Karpas-422 (cell line): ENCODE measurements around the gene SLC22A6. TPM values are rescaled to one million over a fixed set of nuclear protein-coding genes. Genes with fewer than 3 reads are reported as not detected.

ENCODE experiments used
- DNase-seq: peaks from one replicate; pipeline ENCODE4 v3.0.0-alpha.2; 2015
- H2AFZ ChIP-seq: fragments of 200-600 bp; sonication (generic); 2 replicates; pipeline ENCODE4 v1.6.1; 2014; ENCODE audit warnings: antibody characterized with exemption, low read length, mixed read lengths
- H3K27ac ChIP-seq: fragments of 200-600 bp; sonication (generic); 2 replicates; pipeline ENCODE4 v1.5.1; 2014; ENCODE audit warnings: mild to moderate bottlenecking, low read length, moderate library complexity
- H3K27me3 ChIP-seq: fragments of 200-600 bp; sonication (generic); 2 replicates; pipeline ENCODE4 v1.6.1; 2014; ENCODE audit warnings: low read length, mixed read lengths
- H3K36me3 ChIP-seq: fragments of 200-600 bp; sonication (generic); 2 replicates; pipeline ENCODE4 v1.6.1; 2014; ENCODE audit warnings: low read length, mixed read lengths; ENCODE audit not compliant: insufficient read depth
- H3K4me1 ChIP-seq: fragments of 200-600 bp; sonication (generic); 2 replicates; pipeline ENCODE4 v1.6.1; 2014; ENCODE audit warnings: mild to moderate bottlenecking, low read length, mixed read lengths
- H3K4me2 ChIP-seq: fragments of 200-600 bp; sonication (generic); 2 replicates; pipeline ENCODE4 v1.6.1; 2014; ENCODE audit warnings: low read length, low read depth, mild to moderate bottlenecking; ENCODE audit not compliant: poor library complexity, severe bottlenecking
- H3K4me3 ChIP-seq: fragments of 200-600 bp; sonication (generic); 2 replicates; pipeline ENCODE4 v1.5.1; 2014; ENCODE audit warnings: mild to moderate bottlenecking, antibody characterized with exemption, low read length, mixed read lengths
- H3K79me2 ChIP-seq: fragments of 200-600 bp; sonication (generic); 2 replicates; pipeline ENCODE4 v1.6.1; 2014; ENCODE audit warnings: mild to moderate bottlenecking, low read length, mixed read lengths
- H3K9ac ChIP-seq: fragments of 200-600 bp; sonication (generic); 2 replicates; pipeline ENCODE4 v1.6.0; 2014; ENCODE audit warnings: low read length
- H3K9me2 ChIP-seq: fragments of 200-600 bp; sonication (generic), shearing (Covaris generic); replicated peaks from 2 replicates; pipeline ENCODE4 v1.6.0; 2014; ENCODE audit warnings: mild to moderate bottlenecking, low read length, moderate library complexity; ENCODE audit not compliant: insufficient read depth
- H3K9me3 ChIP-seq: fragments of 300-700, 200-600 bp; sonication (generic); 2 replicates; pipeline ENCODE4 v1.6.1; 2014; ENCODE audit warnings: low read length, mixed read lengths
- H4K20me1 ChIP-seq: fragments of 200-600 bp; sonication (generic); 2 replicates; pipeline ENCODE4 v1.6.1; 2014; ENCODE audit warnings: mild to moderate bottlenecking, antibody characterized with exemption, low read length, low read depth; ENCODE audit not compliant: insufficient read depth
- total RNA-seq: library from RNA; depleted of rRNA; stranded (reverse); fragments of >200 nt; shearing (Covaris generic); gene quantifications from 2 replicates; pipeline ENCODE4 v1.2.3, GENCODE V29; 2014; ENCODE audit warnings: low replicate concordance

Gene SLC22A6
- total RNA-seq, 1 experiment from 2014 or later, result not detected

GRCh38 chr11:62980133-62980760, 4.5 kb downstream of the SLC22A6 start:
- Histone ChIP-seq H3K4me3 (no peak overlapping the region), H3K27ac (no peak overlapping the region), H3K27me3 (no peaks in the 10 kb centered on the region), H2AFZ (no peak overlapping the region), H3K9ac (no peak overlapping the region), H3K79me2 (no peaks in the 10 kb centered on the region), H3K4me2 (no peak overlapping the region), H4K20me1 (no peaks in the 10 kb centered on the region), H3K9me3 (no peaks in the 10 kb centered on the region), H3K4me1 (no peaks in the 10 kb centered on the region), H3K9me2 (no peaks in the 10 kb centered on the region), H3K36me3 (no peaks in the 10 kb centered on the region)
- DNase-seq, result peak; percentile 47

- Histone ChIP-seq H3K36me3 (no peaks in the 10 kb centered on the region), H3K9me2 (no peaks in the 10 kb centered on the region), H3K9me3 (no peaks in the 10 kb centered on the region), H3K4me3 (no peak overlapping the region), H2AFZ (no peak overlapping the region), H3K27me3 (no peaks in the 10 kb centered on the region), H3K4me2 (no peak overlapping the region), H3K4me1 (no peaks in the 10 kb centered on the region), H3K27ac (no peak overlapping the region), H3K9ac (no peak overlapping the region), H3K79me2 (no peaks in the 10 kb centered on the region), H4K20me1 (no peaks in the 10 kb centered on the region)
- peak; percentile 80 for DNase-seq
These were observed 8.7 kb downstream of the SLC22A6 start for GRCh38 chr11:62976109-62976508.

GRCh38 chr11:62974848-62975522, 9.8 kb downstream of the SLC22A6 start:
- H4K20me1 ChIP-seq, result no peaks in the 10 kb centered on the region
- H3K79me2 ChIP-seq, result no peaks in the 10 kb centered on the region
- H3K9ac ChIP-seq, result no peak overlapping the region
- H3K27me3 ChIP-seq, result no peaks in the 10 kb centered on the region
- H2AFZ ChIP-seq, result no peak overlapping the region
- no peaks in the 10 kb centered on the region for H3K9me2 ChIP-seq
- no peaks in the 10 kb centered on the region for H3K36me3 ChIP-seq
- H3K4me2 ChIP-seq, result no peak overlapping the region
- peak; percentile 71 for DNase-seq
- H3K27ac ChIP-seq, result no peak overlapping the region
- H3K4me3 ChIP-seq, result no peak overlapping the region
- no peaks in the 10 kb centered on the region for H3K4me1 ChIP-seq
- H3K9me3 ChIP-seq, result no peaks in the 10 kb centered on the region

GRCh38 chr11:62965574-62965973, 19.2 kb downstream of the SLC22A6 start:
- no peak for DNase-seq
- Histone ChIP-seq H3K4me2 (no peak overlapping the region), H3K9me3 (no peaks in the 10 kb centered on the region), H3K27me3 (0 out of 2 replicates have a peak, but pooled peaks cover 3% of the 10 kb centered on the region), H3K9ac (no peak overlapping the region), H3K36me3 (no peaks in the 10 kb centered on the region), H2AFZ (no peak overlapping the region), H3K4me1 (no peaks in the 10 kb centered on the region), H3K9me2 (no peaks in the 10 kb centered on the region), H4K20me1 (no peaks in the 10 kb centered on the region), H3K27ac (no peak overlapping the region), H3K4me3 (no peak overlapping the region), H3K79me2 (no peaks in the 10 kb centered on the region)

- Histone ChIP-seq H3K4me3 (no peak overlapping the region), H3K9me3 (no peaks in the 10 kb centered on the region), H3K4me2 (no peak overlapping the region), H4K20me1 (no peaks in the 10 kb centered on the region), H3K4me1 (no peaks in the 10 kb centered on the region), H3K9ac (no peak overlapping the region), H3K27ac (no peak overlapping the region), H3K27me3 (0 out of 2 replicates have a peak, but pooled peaks cover 3% of the 10 kb centered on the region), H2AFZ (no peak overlapping the region), H3K36me3 (no peaks in the 10 kb centered on the region), H3K9me2 (no peaks in the 10 kb centered on the region), H3K79me2 (no peaks in the 10 kb centered on the region)
- no peak for DNase-seq
These were observed 22.4 kb downstream of the SLC22A6 start for GRCh38 chr11:62962391-62962790.

- Histone ChIP-seq H3K27me3 (0 out of 2 replicates have a peak, but pooled peaks cover 3% of the 10 kb centered on the region), H3K4me2 (no peak overlapping the region), H3K79me2 (no peaks in the 10 kb centered on the region), H3K9me3 (no peaks in the 10 kb centered on the region), H3K4me3 (no peak overlapping the region), H4K20me1 (no peaks in the 10 kb centered on the region), H2AFZ (no peak overlapping the region), H3K36me3 (no peaks in the 10 kb centered on the region), H3K9me2 (no peaks in the 10 kb centered on the region), H3K9ac (no peak overlapping the region), H3K4me1 (no peaks in the 10 kb centered on the region), H3K27ac (no peak overlapping the region)
- DNase-seq, result peak; percentile 19
These were observed 23.7 kb downstream of the SLC22A6 start for GRCh38 chr11:62961017-62961570.

- peak; percentile 31 for DNase-seq
- H3K27me3 ChIP-seq, result 0 out of 2 replicates have a peak, but pooled peaks cover 3% of the 10 kb centered on the region
- H3K9ac ChIP-seq, result no peak overlapping the region
- H3K4me1 ChIP-seq, result no peaks in the 10 kb centered on the region
- no peaks in the 10 kb centered on the region for H3K79me2 ChIP-seq
- H4K20me1 ChIP-seq, result no peaks in the 10 kb centered on the region
- no peaks in the 10 kb centered on the region for H3K9me2 ChIP-seq
- no peak overlapping the region for H2AFZ ChIP-seq
- no peak overlapping the region for H3K27ac ChIP-seq
- no peaks in the 10 kb centered on the region for H3K9me3 ChIP-seq
- H3K4me3 ChIP-seq, result no peak overlapping the region
- no peaks in the 10 kb centered on the region for H3K36me3 ChIP-seq
- no peak overlapping the region for H3K4me2 ChIP-seq
These were observed 25.3 kb downstream of the SLC22A6 start for GRCh38 chr11:62959422-62959980.
